Measurements from ENCODE around the gene CYLD. TPM values are rescaled to one million over a fixed set of nuclear protein-coding genes. Genes with fewer than 3 reads are reported as not detected.

Gene CYLD
- total and polyA plus RNA-seq, 2 of the 4 experiments (the other 2 are of a cell fraction): 16.2 to 37.3 TPM

DNA sequence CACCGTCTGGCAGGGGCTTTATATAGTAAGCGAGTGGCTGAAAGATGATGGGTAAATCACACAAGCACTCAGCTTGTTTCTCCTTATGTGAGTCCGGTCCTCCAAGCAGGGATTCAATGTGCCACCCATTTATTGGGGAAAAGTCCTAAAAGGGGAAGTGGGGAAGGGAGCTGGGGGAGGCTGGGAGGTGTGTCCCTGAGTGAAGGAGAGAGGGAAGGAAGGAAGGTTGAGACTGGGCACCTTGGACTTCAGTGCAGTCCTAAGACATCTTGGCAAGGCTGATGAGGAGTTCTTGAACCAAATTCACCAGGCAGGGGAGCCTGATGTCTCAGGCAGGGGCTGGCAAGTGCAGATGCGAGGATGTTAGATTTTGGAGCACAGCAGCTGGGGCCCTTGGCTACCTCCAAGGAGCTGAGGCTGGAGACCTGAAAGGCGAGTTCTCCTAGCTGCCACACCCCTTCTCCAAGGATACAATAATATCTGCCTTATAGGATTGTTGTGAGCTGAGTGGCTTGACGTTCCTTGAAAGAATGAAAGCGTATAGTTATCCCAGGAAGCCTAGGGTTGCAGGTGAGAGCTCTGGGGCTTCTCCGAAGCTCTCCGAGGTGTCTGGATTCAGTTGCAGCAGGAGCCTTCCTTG lies 23.0 kb upstream of the CYLD start:
- H3K4ac ChIP-seq (ENCODE audit: low read depth, low read length): no peak overlapping the region
- H2BK20ac ChIP-seq (ENCODE audit: low read depth, low read length): no peak overlapping the region
- H3K14ac ChIP-seq (replicated peaks; ENCODE audit: low read depth, low read length): no peak overlapping the region
- ATAC-seq (ENCODE audit: low read depth) (no peak), DNase-seq (no peak)
- no peak overlapping the region for H2BK120ac ChIP-seq (ENCODE audit: low read depth, low read length)
- no peak overlapping the region for H3K9ac ChIP-seq (ENCODE audit: low read depth, low read length)
- H3K27me3 ChIP-seq (ENCODE audit: control insufficient read depth, insufficient read depth, low read length): no peaks in the 10 kb centered on the region; the same call in 1 of the 2 replicates
- TF ChIP-seq NFE2L2 (IDR thresholded peaks at IDR 0.05; ENCODE audit: low read depth, low read length) (no peak), MAFK (IDR thresholded peaks at IDR 0.05; ENCODE audit: low read depth, low read length) (no peak), CEBPB (IDR thresholded peaks at IDR 0.05; ENCODE audit: low read depth, low read length) (no peak), FOS (IDR thresholded peaks at IDR 0.05; ENCODE audit: low read depth, low read length) (no peak), SMC3 (IDR thresholded peaks at IDR 0.05; ENCODE audit: low read depth, low read length) (no peak), MAZ (IDR thresholded peaks at IDR 0.05; ENCODE audit: borderline replicate concordance, low read depth, low read length) (no peak), CHD1 (IDR thresholded peaks at IDR 0.05; ENCODE audit: low read depth, low read length) (no peak), MXI1 (IDR thresholded peaks at IDR 0.05; ENCODE audit: borderline replicate concordance, low read depth, low read length) (no peak), RFX5 (IDR thresholded peaks at IDR 0.05; ENCODE audit: low read depth, low read length) (no peak), BHLHE40 (IDR thresholded peaks at IDR 0.05; ENCODE audit: low read depth, low read length) (no peak), RCOR1 (IDR thresholded peaks at IDR 0.05; ENCODE audit: insufficient replicate concordance, low read length) (no peak), RAD21 (IDR thresholded peaks at IDR 0.05; ENCODE audit: low read length) (no peak), POLR2A (IDR thresholded peaks at IDR 0.05; ENCODE audit: low read depth, low read length) (no peak)
- TF ChIP-seq, protein P1, sequence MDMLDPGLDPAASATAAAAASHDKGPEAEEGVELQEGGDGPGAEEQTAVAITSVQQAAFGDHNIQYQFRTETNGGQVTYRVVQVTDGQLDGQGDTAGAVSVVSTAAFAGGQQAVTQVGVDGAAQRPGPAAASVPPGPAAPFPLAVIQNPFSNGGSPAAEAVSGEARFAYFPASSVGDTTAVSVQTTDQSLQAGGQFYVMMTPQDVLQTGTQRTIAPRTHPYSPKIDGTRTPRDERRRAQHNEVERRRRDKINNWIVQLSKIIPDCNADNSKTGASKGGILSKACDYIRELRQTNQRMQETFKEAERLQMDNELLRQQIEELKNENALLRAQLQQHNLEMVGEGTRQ (IDR thresholded peaks at IDR 0.05; ENCODE audit: low read depth, low read length): no peak
- TF ChIP-seq, protein P2, sequence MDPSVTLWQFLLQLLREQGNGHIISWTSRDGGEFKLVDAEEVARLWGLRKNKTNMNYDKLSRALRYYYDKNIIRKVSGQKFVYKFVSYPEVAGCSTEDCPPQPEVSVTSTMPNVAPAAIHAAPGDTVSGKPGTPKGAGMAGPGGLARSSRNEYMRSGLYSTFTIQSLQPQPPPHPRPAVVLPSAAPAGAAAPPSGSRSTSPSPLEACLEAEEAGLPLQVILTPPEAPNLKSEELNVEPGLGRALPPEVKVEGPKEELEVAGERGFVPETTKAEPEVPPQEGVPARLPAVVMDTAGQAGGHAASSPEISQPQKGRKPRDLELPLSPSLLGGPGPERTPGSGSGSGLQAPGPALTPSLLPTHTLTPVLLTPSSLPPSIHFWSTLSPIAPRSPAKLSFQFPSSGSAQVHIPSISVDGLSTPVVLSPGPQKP (IDR thresholded peaks at IDR 0.05; ENCODE audit: borderline replicate concordance, low read depth, low read length): no peak
- TF ChIP-seq, protein P3, sequence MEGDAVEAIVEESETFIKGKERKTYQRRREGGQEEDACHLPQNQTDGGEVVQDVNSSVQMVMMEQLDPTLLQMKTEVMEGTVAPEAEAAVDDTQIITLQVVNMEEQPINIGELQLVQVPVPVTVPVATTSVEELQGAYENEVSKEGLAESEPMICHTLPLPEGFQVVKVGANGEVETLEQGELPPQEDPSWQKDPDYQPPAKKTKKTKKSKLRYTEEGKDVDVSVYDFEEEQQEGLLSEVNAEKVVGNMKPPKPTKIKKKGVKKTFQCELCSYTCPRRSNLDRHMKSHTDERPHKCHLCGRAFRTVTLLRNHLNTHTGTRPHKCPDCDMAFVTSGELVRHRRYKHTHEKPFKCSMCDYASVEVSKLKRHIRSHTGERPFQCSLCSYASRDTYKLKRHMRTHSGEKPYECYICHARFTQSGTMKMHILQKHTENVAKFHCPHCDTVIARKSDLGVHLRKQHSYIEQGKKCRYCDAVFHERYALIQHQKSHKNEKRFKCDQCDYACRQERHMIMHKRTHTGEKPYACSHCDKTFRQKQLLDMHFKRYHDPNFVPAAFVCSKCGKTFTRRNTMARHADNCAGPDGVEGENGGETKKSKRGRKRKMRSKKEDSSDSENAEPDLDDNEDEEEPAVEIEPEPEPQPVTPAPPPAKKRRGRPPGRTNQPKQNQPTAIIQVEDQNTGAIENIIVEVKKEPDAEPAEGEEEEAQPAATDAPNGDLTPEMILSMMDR (conservative IDR thresholded peaks at IDR 0.05; ENCODE audit: low read depth, low read length): no peak
- H3K23ac ChIP-seq (ENCODE audit: low read depth, low read length): no peak overlapping the region
- ChIA-PET CTCF (no interaction called here), POLR2A (ENCODE audit: unreplicated experiment) (no interaction called here)
- WGBS, 2 experiments (ENCODE audit: extremely low coverage in 2 of 2, insufficient read length in 1 of 2): 79% methylated on average over 5 of the region's 9 CpGs; no CpG with 5 or more reads in 1 of the 2 experiments
- no peak overlapping the region for H3K27ac ChIP-seq (ENCODE audit: insufficient read depth, low read length)
- intact Hi-C loops (cut with micrococcal nuclease) (no loop called here), dilution Hi-C loops (cut with HindIII; ENCODE audit: low sequenced_read_pairs, unreplicated experiment) (no loop called here), in situ Hi-C loops (cut with MboI; ENCODE audit: low sequenced_read_pairs) (no loop called here)
- no peaks in the 10 kb centered on the region for H4K20me1 ChIP-seq (ENCODE audit: insufficient read depth, low read length)
- H3K79me1 ChIP-seq (ENCODE audit: low read depth in 1 of 2, low read length in 2 of 2): no peaks in the 10 kb centered on the region
- H3K56ac ChIP-seq (ENCODE audit: extremely low read depth, insufficient read depth, low read length): no peak overlapping the region
- no peak overlapping the region for H2BK5ac ChIP-seq (ENCODE audit: low read depth, low read length, poor library complexity, severe bottlenecking)
- no peak overlapping the region for H3K4me3 ChIP-seq (ENCODE audit: insufficient read depth, low read depth, low read length)
- H4K8ac ChIP-seq (ENCODE audit: low read depth in 2 of 2, low read length in 2 of 2): no peak overlapping the region
- H2AK5ac ChIP-seq (ENCODE audit: low read depth, low read length): no peak overlapping the region
- H4K91ac ChIP-seq (ENCODE audit: insufficient read depth, low read depth, low read length): no peak overlapping the region
- no peak overlapping the region for H2AK9ac ChIP-seq (replicated peaks; ENCODE audit: low read depth, low read length, poor library complexity)
- H3K9me3 ChIP-seq (ENCODE audit: control insufficient read depth, insufficient read depth, low read length): no peaks in the 10 kb centered on the region
- no peaks in the 10 kb centered on the region for H3K9me1 ChIP-seq (ENCODE audit: insufficient read depth, low read length)
- H3K36me3 ChIP-seq (ENCODE audit: control insufficient read depth, insufficient read depth, low read length): no peaks in the 10 kb centered on the region
- BruUV-seq (replicated peaks): no TSS peak
- no peak overlapping the region for H3K18ac ChIP-seq (ENCODE audit: low read depth, low read length)
- H3K4me1 ChIP-seq (ENCODE audit: control insufficient read depth, insufficient read depth, low read length): no peaks in the 10 kb centered on the region
- no peak overlapping the region for H2AFZ ChIP-seq (replicated peaks; ENCODE audit: low read length, poor library complexity)
- H4K5ac ChIP-seq (ENCODE audit: low read depth, low read length): no peak overlapping the region
- no peak overlapping the region for H3K4me2 ChIP-seq (ENCODE audit: low read depth, low read length)
- H2BK15ac ChIP-seq (ENCODE audit: low read depth, low read length): no peak overlapping the region

Data from IMR-90 (cell line).